ENCODE data around the gene GBGT1.

Gene GBGT1

GRCh38 chr9:133161547-133161950 lies 2.2 kb downstream of the GBGT1 start:
- peak; percentile 26 for DNase-seq

- peak; percentile 93 for DNase-seq
Measured at GRCh38 chr9:133160742-133161546, 2.8 kb downstream of the GBGT1 start.

- DNase-seq, result no peak
Measured at GRCh38 chr9:133158695-133159094, 5.0 kb downstream of the GBGT1 start.

- DNase-seq, result peak; percentile 12
Measured at GRCh38 chr9:133155156-133155555, 8.6 kb downstream of the GBGT1 start.

- DNase-seq, result peak; percentile 6
Measured at GRCh38 chr9:133154097-133154989, 9.4 kb downstream of the GBGT1 start.

- peak; percentile 8 for DNase-seq
Measured at GRCh38 chr9:133153227-133154096, 10.3 kb downstream of the GBGT1 start.

- no peak for DNase-seq
Measured at GRCh38 chr9:133151601-133152525, 11.9 kb downstream of the GBGT1 start.

- no peak for DNase-seq
Measured at GRCh38 chr9:133151041-133151440, 12.7 kb downstream of the GBGT1 start.

- peak; percentile 99 for DNase-seq
Measured at GRCh38 chr9:133149130-133150015, 14.3 kb downstream of the GBGT1 start.

GRCh38 chr9:133148199-133149129 lies 15.2 kb downstream of the GBGT1 start:
- no peak for DNase-seq

- peak; percentile 89 for DNase-seq
Measured at GRCh38 chr9:133147412-133148198, 16.1 kb downstream of the GBGT1 start.

- no peak for DNase-seq
Measured at GRCh38 chr9:133146746-133147411, 16.8 kb downstream of the GBGT1 start.

GRCh38 chr9:133144904-133145851 lies 18.5 kb downstream of the GBGT1 start:
- no peak for DNase-seq

GRCh38 chr9:133144142-133144903 lies 19.4 kb downstream of the GBGT1 start:
- DNase-seq, result peak; percentile 97

- DNase-seq, result no peak
Measured at GRCh38 chr9:133143639-133144141, 20.0 kb downstream of the GBGT1 start.

Measured in 8988T (cell line).